H1 (cell line): Measurements from ENCODE around the gene ARL2BP. TPM values are rescaled to one million over a fixed set of nuclear protein-coding genes. Genes with fewer than 3 reads are reported as not detected.

ENCODE experiments used
- CTCF ChIA-PET: fragments of 300-600 bp; sonication (Branson Sonifier 250); formaldehyde crosslinking; loops from one replicate; lab custom pipeline; 2021; ENCODE audit not compliant: partially characterized antibody; lab: Charles Lee
- POLR2A ChIA-PET: fragments of 300-600 bp; sonication (Branson Sonifier 250); formaldehyde crosslinking; loops from one replicate; lab custom pipeline; 2021; ENCODE audit warnings: inconsistent platforms; ENCODE audit not compliant: partially characterized antibody; lab: Charles Lee
- DNase-seq, 2 experiments: peaks; one replicate each; pipeline versions ENCODE4 v3.0.0 to v3.0.0-alpha.2; 2010 to 2022; ENCODE audit warnings: low spot score in 2 of 2, low read depth in 1 of 2, mixed read lengths in 1 of 2
- FAIRE-seq: peaks from 2 replicates; lab custom pipeline; 2011; peaks lifted over from hg19 to GRCh38; lab: Jason Lieb, UNC
- H2AFZ ChIP-seq: 2 replicates; pipeline ENCODE4 v1.8.1; 2012; ENCODE audit warnings: low read length, inconsistent platforms
- H2AK5ac ChIP-seq: 2 replicates; pipeline ENCODE4 v1.6.1; 2013; ENCODE audit warnings: low read depth, low read length
- H2BK120ac ChIP-seq: replicated peaks from 2 replicates; pipeline ENCODE3; 2013; ENCODE audit warnings: low read depth, low read length, inconsistent platforms
- H2BK12ac ChIP-seq: 2 replicates; pipeline ENCODE4 v1.6.1; 2013; ENCODE audit warnings: low read depth, low read length
- H2BK15ac ChIP-seq: 2 replicates; pipeline ENCODE4 v1.6.1; 2013; ENCODE audit warnings: low read length
- H2BK20ac ChIP-seq: 2 replicates; pipeline ENCODE4 v1.6.1; 2013; ENCODE audit warnings: low read length
- H2BK5ac ChIP-seq: 2 replicates; pipeline ENCODE4 v1.6.1; 2013; ENCODE audit warnings: low read depth, low read length
- H3K14ac ChIP-seq: 2 replicates; pipeline ENCODE4 v1.6.1; 2013; ENCODE audit warnings: inconsistent platforms; ENCODE audit not compliant: insufficient read length
- H3K18ac ChIP-seq: 2 replicates; pipeline ENCODE4 v1.6.1; 2013; ENCODE audit warnings: low read length; ENCODE audit errors: extremely low read depth
- H3K23ac ChIP-seq: 2 replicates; pipeline ENCODE4 v1.6.1; 2013; ENCODE audit warnings: inconsistent platforms; ENCODE audit not compliant: insufficient read length
- H3K23me2 ChIP-seq: 2 replicates; pipeline ENCODE4 v1.6.1; 2013; ENCODE audit warnings: low read depth, low read length
- H3K27ac ChIP-seq: 2 replicates; pipeline ENCODE4 v1.6.1; 2011; ENCODE audit warnings: low read depth, low read length, inconsistent platforms
- H3K27me3 ChIP-seq, 4 experiments: replicated peaks in 1 of 4; 1 replicate in 1 of 4; 2 replicates in 3 of 4; pipeline versions ENCODE4 v1.6.1 to v1.8.1; 2011 to 2013; ENCODE audit warnings: low read length in 3 of 4, mild to moderate bottlenecking in 3 of 4, inconsistent platforms in 2 of 4, mixed read lengths in 2 of 4, moderate library complexity in 1 of 4; ENCODE audit not compliant: control insufficient read depth in 3 of 4, insufficient read depth in 3 of 4; ENCODE audit errors: extremely low read depth in 1 of 4
- H3K36me3 ChIP-seq, 4 experiments: 2 replicates each; pipeline versions ENCODE4 v1.6.1 to v1.8.1; 2011 to 2013; ENCODE audit warnings: mild to moderate bottlenecking in 4 of 4, low read length in 3 of 4, moderate library complexity in 2 of 4, control low read depth in 1 of 4, inconsistent platforms in 1 of 4; ENCODE audit not compliant: insufficient read depth in 4 of 4, control insufficient read depth in 2 of 4
- H3K4ac ChIP-seq: replicated peaks from 2 replicates; pipeline ENCODE3; 2013; ENCODE audit warnings: low read length, low read depth, mixed read lengths, inconsistent platforms; ENCODE audit not compliant: insufficient read length
- H3K4me1 ChIP-seq, 4 experiments: replicated peaks in 1 of 4; 1 replicate in 1 of 4; 2 replicates in 3 of 4; pipeline versions ENCODE4 v1.6.1 to v1.8.1; 2011 to 2013; ENCODE audit warnings: low read length in 3 of 4, inconsistent platforms in 2 of 4, mixed read lengths in 1 of 4; ENCODE audit not compliant: insufficient read depth in 4 of 4, control insufficient read depth in 3 of 4
- H3K4me2 ChIP-seq, 2 experiments: 2 replicates each; pipeline versions ENCODE4 v1.6.1 to v1.8.1; 2011 to 2013; ENCODE audit warnings: low read depth in 2 of 2, low read length in 2 of 2, control low read depth in 1 of 2, inconsistent platforms in 1 of 2, mild to moderate bottlenecking in 1 of 2; ENCODE audit not compliant: insufficient read depth in 1 of 2
- H3K4me3 ChIP-seq, 4 experiments: fragments of 200-600, 300-600 bp in 1 of 4; sonication (generic), shearing (Covaris generic), sonication (Bioruptor Twin) in 1 of 4; 2 replicates each; pipeline versions ENCODE4 v1.5.1 to v1.8.1; 2011 to 2016; ENCODE audit warnings: low read length in 4 of 4, low read depth in 3 of 4, control low read depth in 2 of 4, inconsistent platforms in 2 of 4, mild to moderate bottlenecking in 2 of 4, mixed read lengths in 1 of 4, moderate library complexity in 1 of 4; ENCODE audit not compliant: insufficient read depth in 2 of 4; ENCODE audit errors: extremely low read depth in 1 of 4
- H3K56ac ChIP-seq: replicated peaks from 2 replicates; pipeline ENCODE3; 2013; ENCODE audit warnings: low read depth, mild to moderate bottlenecking, mixed read lengths, low read length, inconsistent platforms; ENCODE audit not compliant: insufficient read length
- H3K79me1 ChIP-seq: 2 replicates; pipeline ENCODE4 v1.6.1; 2013; ENCODE audit warnings: low read depth, low read length, control low read depth
- H3K79me2 ChIP-seq, 2 experiments: 2 replicates each; pipeline versions ENCODE4 v1.6.1 to v1.8.1; 2012 to 2013; ENCODE audit warnings: low read length in 2 of 2, mild to moderate bottlenecking in 2 of 2, inconsistent platforms in 1 of 2; ENCODE audit not compliant: insufficient read depth in 2 of 2, control insufficient read depth in 1 of 2
- H3K9ac ChIP-seq, 4 experiments: replicated peaks in 1 of 4; 1 replicate in 1 of 4; 2 replicates in 3 of 4; pipeline versions ENCODE4 v1.6.1 to v1.8.1; 2011 to 2013; ENCODE audit warnings: low read depth in 3 of 4, low read length in 3 of 4, control low read depth in 2 of 4, mild to moderate bottlenecking in 2 of 4, moderate library complexity in 2 of 4, inconsistent platforms in 1 of 4; ENCODE audit errors: extremely low read depth in 1 of 4
- H3K9me3 ChIP-seq, 2 experiments: 2 replicates each; pipeline versions ENCODE4 v1.6.1 to v1.8.1; 2012 to 2013; ENCODE audit warnings: mild to moderate bottlenecking in 2 of 2, moderate library complexity in 2 of 2, control low read depth in 1 of 2, inconsistent platforms in 1 of 2, low read depth in 1 of 2, low read length in 1 of 2, mixed read lengths in 1 of 2; ENCODE audit not compliant: insufficient read depth in 2 of 2
- H4K20me1 ChIP-seq, 2 experiments: replicated peaks in 1 of 2; 2 replicates each; pipeline versions ENCODE3 to v1.8.1; 2011 to 2013; ENCODE audit warnings: inconsistent platforms in 2 of 2, low read length in 2 of 2, mild to moderate bottlenecking in 1 of 2; ENCODE audit not compliant: insufficient read depth in 2 of 2, control insufficient read depth in 1 of 2
- H4K5ac ChIP-seq: 2 replicates; pipeline ENCODE4 v1.6.1; 2013; ENCODE audit warnings: low read length, low read depth, mixed read lengths, inconsistent platforms; ENCODE audit not compliant: insufficient read length
- H4K8ac ChIP-seq: 2 replicates; pipeline ENCODE4 v1.8.0; 2013; ENCODE audit warnings: mild to moderate bottlenecking, moderate library complexity, low read length, inconsistent platforms; ENCODE audit not compliant: insufficient read depth; ENCODE audit errors: extremely low read depth
- H4K91ac ChIP-seq: replicated peaks from 2 replicates; pipeline ENCODE3; 2013; ENCODE audit warnings: low read length, mixed read lengths, inconsistent platforms; ENCODE audit not compliant: insufficient read length
- GABPA ChIP-seq: IDR thresholded peaks from 2 replicates; pipeline ENCODE4 v1.6.1; 2011; ENCODE audit warnings: mild to moderate bottlenecking, low read length, moderate library complexity, borderline replicate concordance; ENCODE audit not compliant: insufficient read depth
- TEAD4 ChIP-seq: IDR thresholded peaks from 2 replicates; pipeline ENCODE4 v1.6.1; 2012; ENCODE audit warnings: low read depth, low read length, inconsistent platforms, mixed read lengths
- WGBS, 2 experiments: shearing (Covaris generic) in 1 of 2; methylation state at CpG; one replicate each; pipeline versions ENCODE4 v1.1.6 to v1.1.7; 2013 to 2015; ENCODE audit warnings: low lambda C conversion rate in 2 of 2, mixed read lengths in 2 of 2, inconsistent platforms in 1 of 2, low coverage in 1 of 2, missing lambda C conversion rate in 1 of 2; ENCODE audit not compliant: insufficient replicate concordance in 2 of 2, insufficient coverage in 1 of 2, insufficient read length in 1 of 2; ENCODE audit errors: extremely low coverage in 1 of 2, missing lambda C conversion rate in 1 of 2; 5-methylcytosine and 5-hydroxymethylcytosine counted together
- polyA plus RNA-seq, 7 experiments: library from polyadenylated mRNA; depleted of rRNA in 3 of 7; stranded (reverse) in 5 of 7; unstranded in 2 of 7; fragments of >200 nt in 5 of 7; fragments of 200-250 nt in 2 of 7; gene quantifications; 1 replicate in 5 of 7; 2 replicates in 1 of 7; 4 replicates in 1 of 7; pipeline versions ENCODE4 v1.2.1 to v1.2.3, GENCODE V29; 2011 to 2013; ENCODE audit warnings: missing spikeins in 2 of 7, mixed read lengths in 2 of 7
- total RNA-seq: library from RNA; stranded (reverse); fragmentation: NEBNext Ultra II Directional; extraction: Animal tissue kit (Norgen Biotek cat#: 25700); gene quantifications from 2 replicates; pipeline ENCODE4 v1.2.1, GENCODE V29; 2021

The ARL2BP gene
- total and polyA plus RNA-seq, 2 of the 8 experiments (the other 6 are each of a cell fraction or from before 2014, with no cell fraction given) = 13.6 to 18.3 TPM

DNA sequence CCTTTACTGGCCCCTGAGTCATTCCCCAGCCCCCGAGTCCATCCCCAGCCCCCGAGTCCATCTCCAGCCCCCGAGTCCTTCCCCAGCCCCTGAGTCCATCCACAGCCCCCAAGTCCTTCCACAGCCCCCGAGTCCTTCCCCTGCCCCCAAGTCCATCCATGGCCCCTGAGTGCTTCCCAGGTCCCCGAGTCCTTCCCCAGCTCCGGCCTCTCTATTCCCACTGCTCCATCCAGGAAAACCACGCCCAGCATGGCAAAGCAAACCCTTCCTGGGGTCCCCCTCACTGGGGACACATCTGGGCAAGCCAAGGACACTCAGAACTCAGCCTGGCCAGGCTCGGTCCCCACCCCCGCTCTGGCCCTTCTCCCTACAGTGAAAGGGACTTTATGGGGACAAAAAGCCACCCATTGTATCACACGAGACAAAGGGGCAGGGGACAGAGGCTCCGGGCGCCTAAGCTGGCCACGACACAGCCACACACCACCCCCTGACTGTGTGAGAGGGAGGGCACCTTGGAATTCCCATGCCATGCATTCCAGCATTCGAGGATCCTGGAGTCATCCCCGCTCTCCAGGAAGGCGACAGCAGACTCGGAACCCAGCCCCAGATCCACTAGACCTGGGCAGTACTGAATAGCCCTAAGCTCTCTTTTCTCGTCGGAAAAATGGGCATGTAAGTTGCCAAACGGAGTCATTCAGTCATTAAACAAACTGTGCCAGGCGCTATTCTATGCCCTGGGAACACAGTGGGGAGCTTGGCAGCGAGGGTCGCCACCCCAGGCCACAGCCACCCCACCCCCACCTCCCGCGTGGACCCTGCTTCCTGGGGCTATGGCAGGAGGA lies 25.4 kb downstream of the ARL2BP start:
- Histone ChIP-seq H3K4me2 (no peak overlapping the region), H3K79me1 (no peaks in the 10 kb centered on the region), H3K23me2 (no peaks in the 10 kb centered on the region), H4K91ac (no peak overlapping the region), H3K18ac (no peak overlapping the region), H3K79me2 (no peaks in the 10 kb centered on the region), H3K4me3 (no peak overlapping the region), H4K20me1 (no peaks in the 10 kb centered on the region), H2BK120ac (no peak overlapping the region), H2BK15ac (no peak overlapping the region), H3K27me3 (no peaks in the 10 kb centered on the region), H2AFZ (no peak overlapping the region), H3K14ac (no peak overlapping the region), H4K5ac (no peak overlapping the region), H3K4me1 (peaks cover 0 to 6% (median 2%) of the 10 kb centered on the region in 4 experiments; a peak in 2 of 7 replicates), H3K4ac (no peak overlapping the region), H3K56ac (no peak overlapping the region), H2BK5ac (no peak overlapping the region), H2BK20ac (no peak overlapping the region), H3K9ac (no peak overlapping the region), H2BK12ac (no peak overlapping the region), H3K23ac (no peak overlapping the region)
- DNase-seq (no peak), FAIRE-seq (no peak)
- 73% methylated on average over 22 of the region's 25 CpGs; no CpG with 5 or more reads in 1 of the 2 experiments for WGBS, 2 experiments
- ChIA-PET CTCF (interaction anchor here (0.6 to 1.4 kb wide), 2 partner anchors 10 to 15 kb away, joined by 3 read pairs; no protein-coding TSS in a partner anchor), POLR2A (interaction anchor here (1.0 to 2.3 kb wide), 5 partner anchors 8 to 339 kb away, joined by 3 to 7 read pairs (median 3); partner anchors contain the start of genes HERPUD1, PSME3IP1 and RSPRY1)
- TF ChIP-seq GABPA = no peak
- TF ChIP-seq TEAD4 = peak; percentile 79
- TF ChIP-seq, all 59 proteins: peak for 1
- H3K27ac ChIP-seq = no peak overlapping the region
- no peak overlapping the region for H4K8ac ChIP-seq
- no peaks in the 10 kb centered on the region for H3K9me3 ChIP-seq
- H2AK5ac ChIP-seq = no peak overlapping the region
- H3K36me3 ChIP-seq = no peaks in the 10 kb centered on the region
